GM12865 (cell line): ENCODE results near the gene FGGY.
"Not testable (repeated sequence)": the region's sequence is repeated elsewhere in the genome, so short reads cannot be mapped to it uniquely, and the experiment has no call there.

ENCODE experiments used
- DNase-seq: peaks from one replicate; pipeline ENCODE4 v3.0.0; 2010; ENCODE audit warnings: low read depth
- H3K4me3 ChIP-seq: 2 replicates; pipeline ENCODE4 v1.5.1; 2011; ENCODE audit warnings: mild to moderate bottlenecking, low read depth, low read length, control low read depth
- CTCF ChIP-seq: IDR thresholded peaks from 2 replicates; pipeline ENCODE4 v1.5.1; 2011; ENCODE audit warnings: low read length, control low read depth, low read depth, inconsistent platforms; ENCODE audit not compliant: insufficient read depth; ENCODE audit errors: missing control alignments

FGGY gene

GRCh38 chr1:59457786-59458185 is 160.9 kb downstream of the FGGY start:
- H3K4me3 ChIP-seq, result no peak overlapping the region
- no peak for TF ChIP-seq CTCF
- no peak for DNase-seq

GRCh38 chr1:59458884-59459283 is 162.0 kb downstream of the FGGY start:
- no peak for DNase-seq
- no peak overlapping the region for H3K4me3 ChIP-seq
- TF ChIP-seq CTCF, result no peak

GRCh38 chr1:59462942-59463341 is 166.0 kb downstream of the FGGY start:
- not testable (repeated sequence) for DNase-seq

GRCh38 chr1:59465478-59465877 is 168.6 kb downstream of the FGGY start:
- DNase-seq, H3K4me3 ChIP-seq: not testable (repeated sequence)

More at GRCh38 chr1:59462942-59463341, 166.0 kb downstream of the FGGY start:
- H3K4me3 ChIP-seq, result not testable (repeated sequence)

- TF ChIP-seq CTCF, result no peak
- no peak for DNase-seq
- H3K4me3 ChIP-seq, result no peak overlapping the region
These were observed 172.0 kb downstream of the FGGY start for GRCh38 chr1:59468828-59469428.

- DNase-seq, H3K4me3 ChIP-seq: not testable (repeated sequence)
These were observed 175.2 kb downstream of the FGGY start for GRCh38 chr1:59471991-59472570.

GRCh38 chr1:59473831-59474230 is 176.9 kb downstream of the FGGY start:
- no peak for TF ChIP-seq CTCF
- no peak overlapping the region for H3K4me3 ChIP-seq

GRCh38 chr1:59474496-59474895 is 177.6 kb downstream of the FGGY start:
- no peak overlapping the region for H3K4me3 ChIP-seq
- no peak for DNase-seq
- no peak for TF ChIP-seq CTCF

More at GRCh38 chr1:59473831-59474230, 176.9 kb downstream of the FGGY start:
- no peak for DNase-seq
